WTC11 (cell line): ENCODE results near the gene MAP7D2.

ENCODE experiments used
- TF ChIP-seq, protein P1 (sequence below): fragments of 200-600 bp; IDR thresholded peaks from 2 replicates; pipeline ENCODE4 v1.8.0; 2022; ENCODE audit warnings: antibody characterized with exemption
- TF ChIP-seq, protein P2 (sequence below): sonication (generic); formaldehyde crosslinking; IDR thresholded peaks from 2 replicates; pipeline ENCODE4 v1.8.1; 2023; ENCODE audit warnings: mild to moderate bottlenecking, missing genetic modification reagents
- TF ChIP-seq, protein P3 (sequence below): sonication (generic); formaldehyde crosslinking; IDR thresholded peaks from 2 replicates; pipeline ENCODE4 v1.8.1; 2022; ENCODE audit warnings: mild to moderate bottlenecking, moderate library complexity, missing genetic modification reagents
- TF ChIP-seq, protein P4 (sequence below): sonication (generic); formaldehyde crosslinking; IDR thresholded peaks from 2 replicates; pipeline ENCODE4 v1.8.1; 2022; ENCODE audit warnings: low read depth, missing genetic modification reagents, borderline replicate concordance

DNA sequence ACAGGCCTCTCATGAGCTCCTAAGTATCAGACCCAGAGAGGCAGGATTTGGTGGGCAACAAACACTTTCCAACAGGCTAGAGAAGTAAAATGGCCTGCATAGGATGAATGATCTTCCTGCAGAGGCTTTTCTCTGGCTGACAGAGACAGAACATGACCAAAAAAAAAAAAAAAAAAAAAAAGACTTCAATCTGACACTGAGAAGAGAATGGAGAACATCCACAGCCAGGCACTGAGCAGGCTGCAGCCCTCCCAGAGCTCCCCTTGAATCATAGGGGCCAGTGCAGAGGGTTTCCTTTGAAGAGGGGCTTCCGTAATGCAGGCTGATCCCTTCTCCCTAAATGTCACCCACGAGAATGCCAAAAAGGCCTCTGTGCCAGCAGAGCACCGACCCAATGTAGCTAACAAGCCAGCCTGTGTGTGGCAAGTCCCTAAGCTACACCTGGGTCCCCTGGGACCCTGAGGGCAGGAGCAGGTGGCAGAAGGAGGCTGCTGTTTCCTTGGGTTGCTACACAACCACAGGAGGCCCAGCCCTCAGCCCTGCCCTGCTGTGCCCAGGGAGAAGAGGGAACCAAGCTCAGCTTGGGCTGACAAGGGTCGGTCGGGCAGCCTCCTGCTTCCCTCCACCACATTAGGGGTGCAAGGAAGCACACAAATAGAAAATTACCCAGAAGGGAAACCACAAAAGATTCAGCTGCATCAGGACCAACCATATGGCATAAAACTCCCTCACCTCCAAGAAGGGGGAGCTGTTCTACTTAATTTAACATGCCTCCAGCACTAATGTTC, 55.6 kb downstream of the MAP7D2 start:
- TF ChIP-seq, protein P1, sequence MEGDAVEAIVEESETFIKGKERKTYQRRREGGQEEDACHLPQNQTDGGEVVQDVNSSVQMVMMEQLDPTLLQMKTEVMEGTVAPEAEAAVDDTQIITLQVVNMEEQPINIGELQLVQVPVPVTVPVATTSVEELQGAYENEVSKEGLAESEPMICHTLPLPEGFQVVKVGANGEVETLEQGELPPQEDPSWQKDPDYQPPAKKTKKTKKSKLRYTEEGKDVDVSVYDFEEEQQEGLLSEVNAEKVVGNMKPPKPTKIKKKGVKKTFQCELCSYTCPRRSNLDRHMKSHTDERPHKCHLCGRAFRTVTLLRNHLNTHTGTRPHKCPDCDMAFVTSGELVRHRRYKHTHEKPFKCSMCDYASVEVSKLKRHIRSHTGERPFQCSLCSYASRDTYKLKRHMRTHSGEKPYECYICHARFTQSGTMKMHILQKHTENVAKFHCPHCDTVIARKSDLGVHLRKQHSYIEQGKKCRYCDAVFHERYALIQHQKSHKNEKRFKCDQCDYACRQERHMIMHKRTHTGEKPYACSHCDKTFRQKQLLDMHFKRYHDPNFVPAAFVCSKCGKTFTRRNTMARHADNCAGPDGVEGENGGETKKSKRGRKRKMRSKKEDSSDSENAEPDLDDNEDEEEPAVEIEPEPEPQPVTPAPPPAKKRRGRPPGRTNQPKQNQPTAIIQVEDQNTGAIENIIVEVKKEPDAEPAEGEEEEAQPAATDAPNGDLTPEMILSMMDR: no peak
- TF ChIP-seq, protein P2, sequence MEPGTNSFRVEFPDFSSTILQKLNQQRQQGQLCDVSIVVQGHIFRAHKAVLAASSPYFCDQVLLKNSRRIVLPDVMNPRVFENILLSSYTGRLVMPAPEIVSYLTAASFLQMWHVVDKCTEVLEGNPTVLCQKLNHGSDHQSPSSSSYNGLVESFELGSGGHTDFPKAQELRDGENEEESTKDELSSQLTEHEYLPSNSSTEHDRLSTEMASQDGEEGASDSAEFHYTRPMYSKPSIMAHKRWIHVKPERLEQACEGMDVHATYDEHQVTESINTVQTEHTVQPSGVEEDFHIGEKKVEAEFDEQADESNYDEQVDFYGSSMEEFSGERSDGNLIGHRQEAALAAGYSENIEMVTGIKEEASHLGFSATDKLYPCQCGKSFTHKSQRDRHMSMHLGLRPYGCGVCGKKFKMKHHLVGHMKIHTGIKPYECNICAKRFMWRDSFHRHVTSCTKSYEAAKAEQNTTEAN: no peak
- TF ChIP-seq, protein P3, sequence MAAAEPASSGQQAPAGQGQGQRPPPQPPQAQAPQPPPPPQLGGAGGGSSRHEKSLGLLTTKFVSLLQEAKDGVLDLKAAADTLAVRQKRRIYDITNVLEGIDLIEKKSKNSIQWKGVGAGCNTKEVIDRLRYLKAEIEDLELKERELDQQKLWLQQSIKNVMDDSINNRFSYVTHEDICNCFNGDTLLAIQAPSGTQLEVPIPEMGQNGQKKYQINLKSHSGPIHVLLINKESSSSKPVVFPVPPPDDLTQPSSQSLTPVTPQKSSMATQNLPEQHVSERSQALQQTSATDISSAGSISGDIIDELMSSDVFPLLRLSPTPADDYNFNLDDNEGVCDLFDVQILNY (CRISPR knock-in tag): no peak
- TF ChIP-seq, protein P4, sequence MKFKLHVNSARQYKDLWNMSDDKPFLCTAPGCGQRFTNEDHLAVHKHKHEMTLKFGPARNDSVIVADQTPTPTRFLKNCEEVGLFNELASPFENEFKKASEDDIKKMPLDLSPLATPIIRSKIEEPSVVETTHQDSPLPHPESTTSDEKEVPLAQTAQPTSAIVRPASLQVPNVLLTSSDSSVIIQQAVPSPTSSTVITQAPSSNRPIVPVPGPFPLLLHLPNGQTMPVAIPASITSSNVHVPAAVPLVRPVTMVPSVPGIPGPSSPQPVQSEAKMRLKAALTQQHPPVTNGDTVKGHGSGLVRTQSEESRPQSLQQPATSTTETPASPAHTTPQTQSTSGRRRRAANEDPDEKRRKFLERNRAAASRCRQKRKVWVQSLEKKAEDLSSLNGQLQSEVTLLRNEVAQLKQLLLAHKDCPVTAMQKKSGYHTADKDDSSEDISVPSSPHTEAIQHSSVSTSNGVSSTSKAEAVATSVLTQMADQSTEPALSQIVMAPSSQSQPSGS: no peak
